GM18508 (cell line): ENCODE results near the gene WDR27.

Experiments used
- ATAC-seq: cut with Tn5 transposase; IDR thresholded peaks from one replicate; pipeline ENCODE4 v1.9.1; 2021; ENCODE audit warnings: moderate number of reproducible peaks; ENCODE audit not compliant: insufficient read depth, unreplicated experiment

Gene WDR27

GRCh38 chr6:169701954-169702839 lies at the start of gene WDR27, which contains the start of gene C6orf120:
Gene WDR27, minus strand, starts transcription at chr6:169702029. Its CDS starts 13,024 bp downstream, at chr6:169689005.
Gene C6orf120, plus strand, starts transcription at chr6:169702126. Its CDS starts 334 bp downstream, at chr6:169702460.
- peak; percentile 86 for ATAC-seq

GRCh38 chr6:169746556-169746955 lies 44.7 kb upstream of the WDR27 start:
- no peak for ATAC-seq

GRCh38 chr6:169745405-169745804 lies 43.6 kb upstream of the WDR27 start:
- ATAC-seq, result no peak

- no peak for ATAC-seq
These were observed 39.5 kb upstream of the WDR27 start for GRCh38 chr6:169741344-169741743.

GRCh38 chr6:169738976-169739529 lies 37.2 kb upstream of the WDR27 start:
- ATAC-seq, result no peak

- no peak for ATAC-seq
These were observed 36.6 kb upstream of the WDR27 start for GRCh38 chr6:169738204-169738975.

GRCh38 chr6:169729961-169730360 lies 28.1 kb upstream of the WDR27 start:
- ATAC-seq, result no peak

- no peak for ATAC-seq
These were observed 25.1 kb upstream of the WDR27 start for GRCh38 chr6:169726963-169727362.

- no peak for ATAC-seq
These were observed 24.2 kb upstream of the WDR27 start for GRCh38 chr6:169726049-169726400.

GRCh38 chr6:169725125-169726048 lies 23.6 kb upstream of the WDR27 start:
- no peak for ATAC-seq

- ATAC-seq, result no peak
These were observed 22.8 kb upstream of the WDR27 start, which contains the start of gene PHF10 for GRCh38 chr6:169724494-169725124. Gene PHF10, minus strand, starts transcription at chr6:169724500. Its CDS starts 569 bp downstream, at chr6:169723931.

- ATAC-seq, result no peak
These were observed 22.2 kb upstream of the WDR27 start for GRCh38 chr6:169723991-169724493.

GRCh38 chr6:169723200-169723909 lies 21.5 kb upstream of the WDR27 start:
- ATAC-seq, result no peak

- ATAC-seq, result no peak
These were observed 20.8 kb upstream of the WDR27 start for GRCh38 chr6:169722362-169723199.

- ATAC-seq, result no peak
These were observed 18.5 kb upstream of the WDR27 start for GRCh38 chr6:169720207-169720855.

- ATAC-seq, result no peak
These were observed 17.3 kb upstream of the WDR27 start for GRCh38 chr6:169719117-169719516.

- no peak for ATAC-seq
These were observed 12.8 kb upstream of the WDR27 start for GRCh38 chr6:169714595-169714994.
